ENCODE results near the gene B4GALT3.
A peak's percentile ranks its signal among the peaks of the same experiment; 100 is the strongest.

The B4GALT3 gene

GRCh38 chr1:161206411-161207140, 29.3 kb upstream of the B4GALT3 start:
- DNase-seq (ENCODE audit: low spot score) = no peak

GRCh38 chr1:161201836-161202712, 24.8 kb upstream of the B4GALT3 start, which contains the start of gene NDUFS2:
Gene NDUFS2, plus strand, starts transcription at chr1:161202367. Its CDS starts 19 bp downstream, at chr1:161202386.
- peak; percentile 93 for DNase-seq (ENCODE audit: low spot score)

- DNase-seq (ENCODE audit: low spot score) = peak; percentile 72
These were observed 23.9 kb upstream of the B4GALT3 start for GRCh38 chr1:161200992-161201835.

GRCh38 chr1:161200421-161200991, 23.2 kb upstream of the B4GALT3 start:
- DNase-seq (ENCODE audit: low spot score) = no peak

GRCh38 chr1:161199506-161200139, 22.3 kb upstream of the B4GALT3 start:
- no peak for DNase-seq (ENCODE audit: low spot score)

- DNase-seq (ENCODE audit: low spot score) = peak; percentile 76
These were observed 21.7 kb upstream of the B4GALT3 start, which contains the start of gene ADAMTS4 for GRCh38 chr1:161198897-161199431. Gene ADAMTS4, minus strand, starts transcription at chr1:161199054. Its CDS starts 427 bp downstream, at chr1:161198627.

- DNase-seq (ENCODE audit: low spot score) = peak; percentile 47
These were observed 21.0 kb upstream of the B4GALT3 start for GRCh38 chr1:161198194-161198896.

- DNase-seq (ENCODE audit: low spot score) = no peak
These were observed 20.4 kb upstream of the B4GALT3 start for GRCh38 chr1:161197560-161198193.

GRCh38 chr1:161196521-161197451, 19.5 kb upstream of the B4GALT3 start:
- peak; percentile 87 for DNase-seq (ENCODE audit: low spot score)

- DNase-seq (ENCODE audit: low spot score) = no peak
These were observed 18.8 kb upstream of the B4GALT3 start for GRCh38 chr1:161196111-161196510.

GRCh38 chr1:161195171-161195570, 17.9 kb upstream of the B4GALT3 start:
- no peak for DNase-seq (ENCODE audit: low spot score)

- no peak for DNase-seq (ENCODE audit: low spot score)
These were observed 16.4 kb upstream of the B4GALT3 start for GRCh38 chr1:161193561-161194235.

GRCh38 chr1:161192476-161193465, 15.5 kb upstream of the B4GALT3 start:
- peak; percentile 82 for DNase-seq (ENCODE audit: low spot score)

GRCh38 chr1:161191971-161192370, 14.7 kb upstream of the B4GALT3 start:
- DNase-seq (ENCODE audit: low spot score) = no peak

- no peak for DNase-seq (ENCODE audit: low spot score)
These were observed 13.7 kb upstream of the B4GALT3 start for GRCh38 chr1:161190962-161191521.

GRCh38 chr1:161189036-161189435, 11.7 kb upstream of the B4GALT3 start:
- DNase-seq (ENCODE audit: low spot score) = peak; percentile 69

Measured in AG20443 (cell line).